ENCODE data around the gene SELP. TPM values are rescaled to one million over a fixed set of nuclear protein-coding genes. Genes with fewer than 3 reads are reported as not detected.

Gene SELP
- total and polyA plus RNA-seq, 2 of the 13 experiments (the other 11 are each of a cell fraction or from before 2014, with no cell fraction given) = 0.11 TPM; not detected in 1

DNA sequence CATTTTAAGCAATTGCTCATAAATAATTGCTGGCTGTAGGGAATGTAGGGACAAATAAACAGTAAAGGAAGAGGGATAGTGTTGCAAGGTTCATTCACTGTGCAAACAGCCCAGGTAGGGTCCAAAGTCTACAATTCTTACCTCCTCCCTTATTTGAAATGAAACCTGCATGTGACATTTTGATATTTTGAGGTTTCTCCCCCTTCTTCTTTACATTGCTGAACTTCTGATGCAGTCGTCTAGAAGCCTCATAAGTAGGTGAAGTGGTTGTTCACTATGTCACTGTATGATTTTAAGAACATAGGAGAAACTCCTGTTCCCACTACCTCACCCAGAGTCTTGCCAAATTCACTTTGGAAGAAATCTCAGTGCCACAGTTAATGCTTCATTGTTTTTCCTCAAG, 59.8 kb downstream of the SELP start (continued):
- TF ChIP-seq SP5 (CRISPR knock-in tag; IDR thresholded peaks at IDR 0.05; ENCODE audit: borderline replicate concordance, low read depth) (0 out of 2 replicates have a peak, but pooled peaks have one; percentile 27), FOXK1 (CRISPR knock-in tag; IDR thresholded peaks at IDR 0.05; ENCODE audit: borderline replicate concordance, low read depth) (peak; percentile 55; the same call in 1 of the 2 replicates), ZFP36 (IDR thresholded peaks at IDR 0.05; ENCODE audit: borderline replicate concordance, low read depth, low read length, partially characterized antibody) (no peak), ZNF230 (CRISPR knock-in tag; IDR thresholded peaks at IDR 0.05) (no peak), ZNF670 (CRISPR knock-in tag; IDR thresholded peaks at IDR 0.05; ENCODE audit: borderline replicate concordance) (no peak), SPEN (CRISPR knock-in tag; IDR thresholded peaks at IDR 0.05; ENCODE audit: low read depth) (no peak), ZNF432 (CRISPR knock-in tag; IDR thresholded peaks at IDR 0.05; ENCODE audit: borderline replicate concordance) (no peak), CREB1 (IDR thresholded peaks at IDR 0.05) (no peak), CREB1 (CRISPR knock-in tag; IDR thresholded peaks at IDR 0.05) (peak; percentile 73), FOXA1 (IDR thresholded peaks at IDR 0.05) (0 out of 2 replicates have a peak, but pooled peaks have one; percentile 25), FOXA1 (CRISPR knock-in tag; IDR thresholded peaks at IDR 0.05) (peak; percentile 86), HDAC1 (CRISPR knock-in tag; IDR thresholded peaks at IDR 0.05) (0 out of 2 replicates have a peak, but pooled peaks have one; percentile 29), PAWR (CRISPR knock-in tag; IDR thresholded peaks at IDR 0.05; ENCODE audit: borderline replicate concordance) (no peak)
- TF ChIP-seq, protein P1, sequence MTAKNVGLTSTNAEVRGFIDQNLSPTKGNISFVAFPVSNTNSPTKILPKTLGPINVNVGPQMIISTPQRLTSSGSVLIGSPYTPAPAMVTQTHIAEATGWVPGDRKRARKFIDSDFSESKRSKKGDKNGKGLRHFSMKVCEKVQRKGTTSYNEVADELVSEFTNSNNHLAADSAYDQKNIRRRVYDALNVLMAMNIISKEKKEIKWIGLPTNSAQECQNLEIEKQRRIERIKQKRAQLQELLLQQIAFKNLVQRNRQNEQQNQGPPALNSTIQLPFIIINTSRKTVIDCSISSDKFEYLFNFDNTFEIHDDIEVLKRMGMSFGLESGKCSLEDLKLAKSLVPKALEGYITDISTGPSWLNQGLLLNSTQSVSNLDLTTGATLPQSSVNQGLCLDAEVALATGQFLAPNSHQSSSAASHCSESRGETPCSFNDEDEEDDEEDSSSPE (CRISPR knock-in tag; IDR thresholded peaks at IDR 0.05) = 0 out of 2 replicates have a peak, but pooled peaks have one; percentile 42
- TF ChIP-seq, protein P2, sequence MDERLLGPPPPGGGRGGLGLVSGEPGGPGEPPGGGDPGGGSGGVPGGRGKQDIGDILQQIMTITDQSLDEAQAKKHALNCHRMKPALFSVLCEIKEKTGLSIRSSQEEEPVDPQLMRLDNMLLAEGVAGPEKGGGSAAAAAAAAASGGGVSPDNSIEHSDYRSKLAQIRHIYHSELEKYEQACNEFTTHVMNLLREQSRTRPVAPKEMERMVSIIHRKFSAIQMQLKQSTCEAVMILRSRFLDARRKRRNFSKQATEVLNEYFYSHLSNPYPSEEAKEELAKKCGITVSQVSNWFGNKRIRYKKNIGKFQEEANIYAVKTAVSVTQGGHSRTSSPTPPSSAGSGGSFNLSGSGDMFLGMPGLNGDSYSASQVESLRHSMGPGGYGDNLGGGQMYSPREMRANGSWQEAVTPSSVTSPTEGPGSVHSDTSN (CRISPR knock-in tag; IDR thresholded peaks at IDR 0.05) = no peak
- TF ChIP-seq, protein P3, sequence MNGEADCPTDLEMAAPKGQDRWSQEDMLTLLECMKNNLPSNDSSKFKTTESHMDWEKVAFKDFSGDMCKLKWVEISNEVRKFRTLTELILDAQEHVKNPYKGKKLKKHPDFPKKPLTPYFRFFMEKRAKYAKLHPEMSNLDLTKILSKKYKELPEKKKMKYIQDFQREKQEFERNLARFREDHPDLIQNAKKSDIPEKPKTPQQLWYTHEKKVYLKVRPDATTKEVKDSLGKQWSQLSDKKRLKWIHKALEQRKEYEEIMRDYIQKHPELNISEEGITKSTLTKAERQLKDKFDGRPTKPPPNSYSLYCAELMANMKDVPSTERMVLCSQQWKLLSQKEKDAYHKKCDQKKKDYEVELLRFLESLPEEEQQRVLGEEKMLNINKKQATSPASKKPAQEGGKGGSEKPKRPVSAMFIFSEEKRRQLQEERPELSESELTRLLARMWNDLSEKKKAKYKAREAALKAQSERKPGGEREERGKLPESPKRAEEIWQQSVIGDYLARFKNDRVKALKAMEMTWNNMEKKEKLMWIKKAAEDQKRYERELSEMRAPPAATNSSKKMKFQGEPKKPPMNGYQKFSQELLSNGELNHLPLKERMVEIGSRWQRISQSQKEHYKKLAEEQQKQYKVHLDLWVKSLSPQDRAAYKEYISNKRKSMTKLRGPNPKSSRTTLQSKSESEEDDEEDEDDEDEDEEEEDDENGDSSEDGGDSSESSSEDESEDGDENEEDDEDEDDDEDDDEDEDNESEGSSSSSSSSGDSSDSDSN (CRISPR knock-in tag; IDR thresholded peaks at IDR 0.05) = no peak
- TF ChIP-seq, protein P4, sequence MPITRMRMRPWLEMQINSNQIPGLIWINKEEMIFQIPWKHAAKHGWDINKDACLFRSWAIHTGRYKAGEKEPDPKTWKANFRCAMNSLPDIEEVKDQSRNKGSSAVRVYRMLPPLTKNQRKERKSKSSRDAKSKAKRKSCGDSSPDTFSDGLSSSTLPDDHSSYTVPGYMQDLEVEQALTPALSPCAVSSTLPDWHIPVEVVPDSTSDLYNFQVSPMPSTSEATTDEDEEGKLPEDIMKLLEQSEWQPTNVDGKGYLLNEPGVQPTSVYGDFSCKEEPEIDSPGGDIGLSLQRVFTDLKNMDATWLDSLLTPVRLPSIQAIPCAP (CRISPR knock-in tag; IDR thresholded peaks at IDR 0.05; ENCODE audit: low read depth) = no peak
- TF ChIP-seq, protein P5, sequence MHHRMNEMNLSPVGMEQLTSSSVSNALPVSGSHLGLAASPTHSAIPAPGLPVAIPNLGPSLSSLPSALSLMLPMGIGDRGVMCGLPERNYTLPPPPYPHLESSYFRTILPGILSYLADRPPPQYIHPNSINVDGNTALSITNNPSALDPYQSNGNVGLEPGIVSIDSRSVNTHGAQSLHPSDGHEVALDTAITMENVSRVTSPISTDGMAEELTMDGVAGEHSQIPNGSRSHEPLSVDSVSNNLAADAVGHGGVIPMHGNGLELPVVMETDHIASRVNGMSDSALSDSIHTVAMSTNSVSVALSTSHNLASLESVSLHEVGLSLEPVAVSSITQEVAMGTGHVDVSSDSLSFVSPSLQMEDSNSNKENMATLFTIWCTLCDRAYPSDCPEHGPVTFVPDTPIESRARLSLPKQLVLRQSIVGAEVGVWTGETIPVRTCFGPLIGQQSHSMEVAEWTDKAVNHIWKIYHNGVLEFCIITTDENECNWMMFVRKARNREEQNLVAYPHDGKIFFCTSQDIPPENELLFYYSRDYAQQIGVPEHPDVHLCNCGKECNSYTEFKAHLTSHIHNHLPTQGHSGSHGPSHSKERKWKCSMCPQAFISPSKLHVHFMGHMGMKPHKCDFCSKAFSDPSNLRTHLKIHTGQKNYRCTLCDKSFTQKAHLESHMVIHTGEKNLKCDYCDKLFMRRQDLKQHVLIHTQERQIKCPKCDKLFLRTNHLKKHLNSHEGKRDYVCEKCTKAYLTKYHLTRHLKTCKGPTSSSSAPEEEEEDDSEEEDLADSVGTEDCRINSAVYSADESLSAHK (CRISPR knock-in tag; IDR thresholded peaks at IDR 0.05; ENCODE audit: borderline replicate concordance) = no peak
- TF ChIP-seq, protein P6, sequence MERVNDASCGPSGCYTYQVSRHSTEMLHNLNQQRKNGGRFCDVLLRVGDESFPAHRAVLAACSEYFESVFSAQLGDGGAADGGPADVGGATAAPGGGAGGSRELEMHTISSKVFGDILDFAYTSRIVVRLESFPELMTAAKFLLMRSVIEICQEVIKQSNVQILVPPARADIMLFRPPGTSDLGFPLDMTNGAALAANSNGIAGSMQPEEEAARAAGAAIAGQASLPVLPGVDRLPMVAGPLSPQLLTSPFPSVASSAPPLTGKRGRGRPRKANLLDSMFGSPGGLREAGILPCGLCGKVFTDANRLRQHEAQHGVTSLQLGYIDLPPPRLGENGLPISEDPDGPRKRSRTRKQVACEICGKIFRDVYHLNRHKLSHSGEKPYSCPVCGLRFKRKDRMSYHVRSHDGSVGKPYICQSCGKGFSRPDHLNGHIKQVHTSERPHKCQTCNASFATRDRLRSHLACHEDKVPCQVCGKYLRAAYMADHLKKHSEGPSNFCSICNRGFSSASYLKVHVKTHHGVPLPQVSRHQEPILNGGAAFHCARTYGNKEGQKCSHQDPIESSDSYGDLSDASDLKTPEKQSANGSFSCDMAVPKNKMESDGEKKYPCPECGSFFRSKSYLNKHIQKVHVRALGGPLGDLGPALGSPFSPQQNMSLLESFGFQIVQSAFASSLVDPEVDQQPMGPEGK (CRISPR knock-in tag; IDR thresholded peaks at IDR 0.05) = no peak

All from HepG2 (cell line).